Natural killer cell (primary cell): ENCODE results near the gene ST6GALNAC3. TPM values are rescaled to one million over a fixed set of nuclear protein-coding genes. Genes with fewer than 3 reads are reported as not detected.

ENCODE experiments used
- ATAC-seq, 3 donors: fragments of 150-1000 bp in 2 of 3; fragments of 200-7000 bp in 1 of 3; cut with Tn5 transposase; 1 replicate in 1 of 3; 2 replicates in 2 of 3; pipeline ENCODE4 v1.10.0; 2021; ENCODE audit warnings: mild to moderate bottlenecking in 2 of 3, moderate library complexity in 2 of 3
- DNase-seq, 2 donors: peaks; one replicate each; pipeline versions ENCODE4 v3.0.0 to v3.0.0-alpha.2; 2013 to 2021; ENCODE audit warnings: mixed read lengths in 1 of 2
- H3K27ac ChIP-seq: one replicate; pipeline ENCODE4 v1.5.1; 2013; ENCODE audit warnings: mild to moderate bottlenecking, low read length
- H3K27me3 ChIP-seq: one replicate; pipeline ENCODE4 v1.6.1; 2013; ENCODE audit warnings: low read length; ENCODE audit not compliant: control insufficient read depth, insufficient read depth
- H3K36me3 ChIP-seq: one replicate; pipeline ENCODE4 v1.6.1; 2013; ENCODE audit warnings: low read length; ENCODE audit not compliant: control insufficient read depth, insufficient read depth
- H3K4me1 ChIP-seq: one replicate; pipeline ENCODE4 v1.6.1; 2013; ENCODE audit warnings: low read length; ENCODE audit not compliant: control insufficient read depth, insufficient read depth
- H3K4me3 ChIP-seq: one replicate; pipeline ENCODE4 v1.5.1; 2013; ENCODE audit warnings: low read length
- H3K9me3 ChIP-seq: one replicate; pipeline ENCODE4 v1.6.1; 2013; ENCODE audit warnings: low read length; ENCODE audit not compliant: control insufficient read depth, insufficient read depth
- H3K27ac Mint-ChIP-seq, 2 donors: one replicate each; pipeline ENCODE4 v1.8.0; 2022; ENCODE audit warnings: mild to moderate bottlenecking in 2 of 2, mixed read lengths in 2 of 2, moderate library complexity in 1 of 2
- H3K27me3 Mint-ChIP-seq, 2 donors: one replicate each; pipeline ENCODE4 v1.8.0; 2022; ENCODE audit warnings: low read depth in 2 of 2, mixed read lengths in 2 of 2
- H3K36me3 Mint-ChIP-seq: one replicate; pipeline ENCODE4 v1.8.0; 2022; ENCODE audit warnings: mixed read lengths
- H3K4me1 Mint-ChIP-seq, 2 donors: one replicate each; pipeline ENCODE4 v1.8.0; 2022; ENCODE audit warnings: mixed read lengths in 2 of 2
- H3K4me3 Mint-ChIP-seq: one replicate; pipeline ENCODE4 v1.8.0; 2022; ENCODE audit warnings: mild to moderate bottlenecking, moderate library complexity, mixed read lengths
- H3K9me3 Mint-ChIP-seq, 2 donors: one replicate each; pipeline ENCODE4 v1.8.0; 2022; ENCODE audit warnings: mixed read lengths in 2 of 2
- WGBS: methylation state at CpG from one replicate; pipeline ENCODE4 v1.1.7; 2013; ENCODE audit warnings: missing lambda C conversion rate; ENCODE audit not compliant: insufficient coverage; 5-methylcytosine and 5-hydroxymethylcytosine counted together
- intact Hi-C: fragments of 100-400 bp; cut with micrococcal nuclease; formaldehyde crosslinking; loops from one replicate; pipeline ENCODE4 v1.14.2; 2022
- total RNA-seq, 4 donors: library from RNA; stranded (reverse); fragments of 120-200 nt in 1 of 4; gene quantifications; one replicate each; pipeline versions ENCODE4 v1.2.3 to v1.2.4, GENCODE V29; 2013 to 2022
- TF ChIP-seq, protein P1 (sequence below): fragments of 200-600 bp; IDR thresholded peaks from one replicate; pipeline ENCODE4 v1.8.0; 2022; ENCODE audit warnings: antibody characterized with exemption

Gene ST6GALNAC3
- total RNA-seq, 3 donors from 2014 or later (not counting 1 experiment from before 2014, with no cell fraction given) = not detected

- Mint-ChIP-seq H3K27me3 (peaks cover 0 to 2% of the 10 kb centered on the region in 2 donors), H3K27ac (no peak overlapping the region), H3K4me1 (no peaks in the 10 kb centered on the region), H3K36me3 (no peaks in the 10 kb centered on the region), H3K9me3 (peaks cover 2 to 3% of the 10 kb centered on the region in 2 donors), H3K4me3 (no peak overlapping the region)
- ATAC-seq (no peak), DNase-seq (no peak)
- no peaks in the 10 kb centered on the region for H3K36me3 ChIP-seq
- no peaks in the 10 kb centered on the region for H3K4me1 ChIP-seq
- H3K27ac ChIP-seq = no peak overlapping the region
- H3K9me3 ChIP-seq = no peaks in the 10 kb centered on the region
- no peak overlapping the region for H3K4me3 ChIP-seq
- intact Hi-C loops = no loop called here
- TF ChIP-seq, protein P1, sequence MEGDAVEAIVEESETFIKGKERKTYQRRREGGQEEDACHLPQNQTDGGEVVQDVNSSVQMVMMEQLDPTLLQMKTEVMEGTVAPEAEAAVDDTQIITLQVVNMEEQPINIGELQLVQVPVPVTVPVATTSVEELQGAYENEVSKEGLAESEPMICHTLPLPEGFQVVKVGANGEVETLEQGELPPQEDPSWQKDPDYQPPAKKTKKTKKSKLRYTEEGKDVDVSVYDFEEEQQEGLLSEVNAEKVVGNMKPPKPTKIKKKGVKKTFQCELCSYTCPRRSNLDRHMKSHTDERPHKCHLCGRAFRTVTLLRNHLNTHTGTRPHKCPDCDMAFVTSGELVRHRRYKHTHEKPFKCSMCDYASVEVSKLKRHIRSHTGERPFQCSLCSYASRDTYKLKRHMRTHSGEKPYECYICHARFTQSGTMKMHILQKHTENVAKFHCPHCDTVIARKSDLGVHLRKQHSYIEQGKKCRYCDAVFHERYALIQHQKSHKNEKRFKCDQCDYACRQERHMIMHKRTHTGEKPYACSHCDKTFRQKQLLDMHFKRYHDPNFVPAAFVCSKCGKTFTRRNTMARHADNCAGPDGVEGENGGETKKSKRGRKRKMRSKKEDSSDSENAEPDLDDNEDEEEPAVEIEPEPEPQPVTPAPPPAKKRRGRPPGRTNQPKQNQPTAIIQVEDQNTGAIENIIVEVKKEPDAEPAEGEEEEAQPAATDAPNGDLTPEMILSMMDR = no peak
- WGBS = 76% methylated on average over 3 of the region's 3 CpGs
- H3K27me3 ChIP-seq = no peaks in the 10 kb centered on the region
Observed at GRCh38 chr1:76607717-76608116, 533.2 kb downstream of the ST6GALNAC3 start.

DNA sequence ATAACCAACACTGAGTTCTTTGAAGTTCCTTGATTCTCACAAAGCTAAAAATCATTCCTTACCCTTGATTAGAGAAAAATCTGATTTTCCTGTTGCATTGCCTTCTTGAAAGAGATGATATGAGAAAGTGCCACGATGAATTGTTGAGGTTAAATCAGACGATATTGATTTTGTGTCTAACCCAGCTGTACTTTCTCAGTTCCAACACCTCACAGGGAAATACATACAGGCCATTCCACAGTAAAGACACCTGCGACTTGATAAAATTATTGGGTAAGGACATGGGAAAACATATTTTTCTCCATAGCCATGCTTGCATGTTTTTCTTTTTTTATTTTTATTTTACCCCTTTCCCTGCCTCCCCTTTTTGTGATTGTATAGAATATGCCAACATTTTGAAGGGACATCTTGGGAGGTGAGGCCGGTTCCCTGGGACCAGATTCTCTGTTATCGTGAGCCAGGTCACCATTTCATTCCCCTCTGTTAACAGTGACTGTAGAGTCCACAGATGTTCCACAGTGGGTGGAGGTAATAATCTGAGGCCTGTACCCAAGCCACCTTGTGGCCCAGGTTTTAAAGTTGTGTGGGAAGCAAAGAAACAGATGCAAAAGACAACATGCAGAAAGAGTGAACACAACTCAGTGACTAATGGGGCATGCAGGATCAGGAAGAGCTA lies 537.4 kb downstream of the ST6GALNAC3 start:
- intact Hi-C loops = no loop called here
- no peak overlapping the region for H3K27ac ChIP-seq
- ATAC-seq = no peak
- Mint-ChIP-seq H3K36me3 (no peaks in the 10 kb centered on the region), H3K4me1 (no peaks in the 10 kb centered on the region), H3K27me3 (peaks cover 0 to 2% of the 10 kb centered on the region in 2 donors), H3K9me3 (peaks cover 3% of the 10 kb centered on the region in 2 donors), H3K27ac (no peak overlapping the region), H3K4me3 (no peak overlapping the region)
- no peaks in the 10 kb centered on the region for H3K9me3 ChIP-seq
- WGBS = 100% methylated on average over 3 of the region's 5 CpGs
- H3K4me3 ChIP-seq = no peak overlapping the region
- TF ChIP-seq, protein P1 = no peak
- no peaks in the 10 kb centered on the region for H3K4me1 ChIP-seq
- DNase-seq = no peak
- no peaks in the 10 kb centered on the region for H3K36me3 ChIP-seq
- no peaks in the 10 kb centered on the region for H3K27me3 ChIP-seq

DNA sequence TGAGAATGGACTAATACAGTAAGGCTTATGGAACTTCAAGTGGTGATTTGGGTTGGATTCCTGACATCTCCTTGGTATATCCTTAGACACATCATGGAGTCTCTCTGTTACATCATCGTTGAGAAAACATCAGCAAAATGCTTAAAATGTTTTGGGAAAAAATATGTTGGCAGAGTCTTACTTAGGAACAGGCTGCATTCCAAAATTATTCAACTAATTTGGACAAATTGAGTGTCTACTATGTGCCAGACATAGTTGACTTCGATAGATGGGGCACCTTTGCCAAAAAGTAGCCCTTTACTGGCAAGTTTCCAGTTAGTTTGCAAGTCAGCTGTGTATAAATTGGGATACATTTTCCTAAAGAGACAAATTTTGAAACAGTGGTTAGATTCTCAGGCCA lies 539.3 kb downstream of the ST6GALNAC3 start:
- intact Hi-C loops = no loop called here
- H3K4me1 ChIP-seq = no peaks in the 10 kb centered on the region
- H3K36me3 ChIP-seq = no peaks in the 10 kb centered on the region
- H3K36me3 Mint-ChIP-seq = no peaks in the 10 kb centered on the region
- H3K9me3 Mint-ChIP-seq = peaks cover 0 to 2% of the 10 kb centered on the region in 2 donors
- H3K4me1 Mint-ChIP-seq = no peaks in the 10 kb centered on the region
- 82% methylated on average over 1 of the region's 2 CpGs for WGBS
- H3K27ac Mint-ChIP-seq = no peak overlapping the region
- no peaks in the 10 kb centered on the region for H3K9me3 ChIP-seq
- ATAC-seq (no peak), DNase-seq (no peak)
- H3K27me3 Mint-ChIP-seq = no peaks in the 10 kb centered on the region
- no peak overlapping the region for H3K4me3 ChIP-seq
- no peak overlapping the region for H3K4me3 Mint-ChIP-seq
- no peak overlapping the region for H3K27ac ChIP-seq
- TF ChIP-seq, protein P1 = no peak
- H3K27me3 ChIP-seq = no peaks in the 10 kb centered on the region
